Memory B cell (primary cell): ENCODE measurements around the gene DRAM2.

Experiments used
- ATAC-seq: fragments of 150-1000 bp; cut with Tn5 transposase; 2 replicates; pipeline ENCODE4 v1.10.0; 2021; ENCODE audit warnings: low read depth, mild to moderate bottlenecking, moderate library complexity
- DNase-seq, 2 donors: peaks; one replicate each; pipeline ENCODE4 v3.0.0; 2022; ENCODE audit warnings: low spot score in 2 of 2
- H3K27ac Mint-ChIP-seq: one replicate; pipeline ENCODE4 v1.8.0; 2022; ENCODE audit warnings: mild to moderate bottlenecking, moderate library complexity, mixed read lengths
- H3K27me3 Mint-ChIP-seq: one replicate; pipeline ENCODE4 v1.8.0; 2022; ENCODE audit warnings: mixed read lengths
- H3K36me3 Mint-ChIP-seq: one replicate; pipeline ENCODE4 v1.8.0; 2022; ENCODE audit warnings: mild to moderate bottlenecking, mixed read lengths
- H3K4me1 Mint-ChIP-seq: one replicate; pipeline ENCODE4 v1.8.0; 2022; ENCODE audit warnings: mixed read lengths
- H3K4me3 Mint-ChIP-seq: one replicate; pipeline ENCODE4 v1.8.0; 2022; ENCODE audit warnings: mild to moderate bottlenecking, moderate library complexity, mixed read lengths
- H3K9me3 Mint-ChIP-seq: one replicate; pipeline ENCODE4 v1.8.0; 2022; ENCODE audit warnings: mixed read lengths

DRAM2 gene

GRCh38 chr1:111154021-111154999, 14.4 kb upstream of the DRAM2 start:
- H3K4me1 Mint-ChIP-seq: peaks cover 53% of the 10 kb centered on the region

GRCh38 chr1:111151838-111152237, 11.9 kb upstream of the DRAM2 start:
- H3K4me3 Mint-ChIP-seq: peak overlapping the region; percentile 68
- H3K27ac Mint-ChIP-seq: peak overlapping the region; percentile 95
- no peak for DNase-seq
- peaks cover 53% of the 10 kb centered on the region for H3K36me3 Mint-ChIP-seq
- H3K9me3 Mint-ChIP-seq: no peaks in the 10 kb centered on the region
- no peaks in the 10 kb centered on the region for H3K27me3 Mint-ChIP-seq
- peak; percentile 71 for ATAC-seq
- H3K4me1 Mint-ChIP-seq: peaks cover 61% of the 10 kb centered on the region

More at GRCh38 chr1:111154021-111154999, 14.4 kb upstream of the DRAM2 start:
- Mint-ChIP-seq H3K27ac (no peak overlapping the region), H3K9me3 (no peaks in the 10 kb centered on the region), H3K36me3 (peaks cover 49% of the 10 kb centered on the region), H3K27me3 (no peaks in the 10 kb centered on the region), H3K4me3 (peak overlapping the region; percentile 59)
- DNase-seq (no peak), ATAC-seq (peak; percentile 56)

DNA sequence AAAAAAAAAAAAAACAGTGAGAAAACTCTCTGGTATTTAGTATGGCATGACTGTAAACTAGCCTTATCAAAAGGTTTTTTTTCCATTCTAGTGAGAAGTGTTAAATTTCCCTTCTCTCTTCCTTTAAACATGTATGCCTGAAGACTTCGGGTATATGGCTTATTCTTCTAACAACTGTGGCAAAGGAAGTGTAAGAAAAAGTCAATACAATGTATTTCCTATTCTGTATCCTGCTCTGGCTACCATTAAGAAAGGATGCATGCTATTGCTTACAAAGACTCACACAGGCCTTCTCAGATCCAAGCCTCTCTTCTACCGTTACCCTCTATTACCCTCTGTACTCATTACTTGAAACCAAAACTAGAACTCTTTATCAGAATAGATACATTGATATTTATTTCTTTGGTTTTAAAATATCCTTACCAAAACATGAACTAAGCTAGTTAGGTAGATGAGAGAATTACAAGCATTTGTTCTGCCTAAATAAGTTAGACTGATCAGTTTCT, 8.5 kb upstream of the DRAM2 start:
- ATAC-seq (peak; percentile 62), DNase-seq (no peak)
- H3K36me3 Mint-ChIP-seq: peaks cover 38% of the 10 kb centered on the region
- H3K4me1 Mint-ChIP-seq: peaks cover 58% of the 10 kb centered on the region
- H3K27me3 Mint-ChIP-seq: no peaks in the 10 kb centered on the region
- no peaks in the 10 kb centered on the region for H3K9me3 Mint-ChIP-seq
- peak overlapping the region; percentile 95 for H3K27ac Mint-ChIP-seq
- peak overlapping the region; percentile 48 for H3K4me3 Mint-ChIP-seq

DNA sequence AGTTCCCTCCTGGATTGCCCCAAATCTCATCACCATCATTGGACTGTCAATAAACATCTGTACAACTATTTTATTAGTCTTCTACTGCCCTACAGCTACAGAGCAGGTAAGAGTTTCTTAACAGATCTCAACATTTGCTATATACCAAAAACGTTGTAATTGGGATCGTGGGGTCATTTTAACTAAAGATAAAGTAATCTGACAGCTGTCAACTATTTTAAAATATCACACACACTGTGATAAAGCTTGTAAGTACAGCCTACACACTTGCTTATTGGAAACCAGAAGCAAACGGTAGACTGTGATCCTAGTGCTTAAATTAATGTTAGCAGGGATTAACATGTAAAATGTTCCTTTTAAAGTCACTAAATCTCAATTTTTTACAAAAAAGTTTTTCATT, 8.1 kb upstream of the DRAM2 start:
- Mint-ChIP-seq H3K27ac (no peak overlapping the region), H3K36me3 (peaks cover 33% of the 10 kb centered on the region), H3K4me3 (no peak overlapping the region)

GRCh38 chr1:111145963-111146768, 6.3 kb upstream of the DRAM2 start:
- no peak for ATAC-seq
- peak overlapping the region; percentile 48 for H3K27ac Mint-ChIP-seq
- no peaks in the 10 kb centered on the region for H3K27me3 Mint-ChIP-seq
- peaks cover 25% of the 10 kb centered on the region for H3K36me3 Mint-ChIP-seq
- no peak for DNase-seq
- H3K4me3 Mint-ChIP-seq: peak overlapping the region; percentile 37
- no peaks in the 10 kb centered on the region for H3K9me3 Mint-ChIP-seq
- H3K4me1 Mint-ChIP-seq: peaks cover 48% of the 10 kb centered on the region

More for the DNA sequence above, 8.1 kb upstream of the DRAM2 start:
- no peak for ATAC-seq
- Mint-ChIP-seq H3K4me1 (peaks cover 57% of the 10 kb centered on the region), H3K27me3 (no peaks in the 10 kb centered on the region), H3K9me3 (no peaks in the 10 kb centered on the region)
- no peak for DNase-seq

DNA sequence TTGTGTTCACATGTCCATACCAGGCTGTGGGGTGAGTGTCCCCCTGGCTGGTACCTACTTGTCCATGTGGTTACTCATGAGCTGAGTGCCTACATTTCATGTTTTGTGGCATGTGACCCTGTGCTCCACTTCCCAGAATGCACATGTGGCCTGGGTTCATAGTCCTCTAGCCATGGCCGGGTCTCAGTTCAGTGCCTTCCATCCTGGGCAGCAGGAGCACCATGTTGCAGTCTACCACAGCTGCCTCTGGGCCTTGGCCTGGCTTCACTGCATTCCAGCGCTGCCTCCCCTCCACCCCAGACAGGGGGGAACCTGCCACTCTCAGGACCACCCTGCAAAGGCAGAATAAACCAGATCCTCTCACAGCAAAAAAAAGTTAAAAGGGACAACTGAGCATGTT, 5.6 kb upstream of the DRAM2 start:
- Mint-ChIP-seq H3K27ac (peak overlapping the region; percentile 48), H3K27me3 (no peaks in the 10 kb centered on the region), H3K4me1 (peaks cover 47% of the 10 kb centered on the region), H3K9me3 (no peaks in the 10 kb centered on the region), H3K36me3 (peaks cover 24% of the 10 kb centered on the region), H3K4me3 (peak overlapping the region; percentile 18)
- ATAC-seq (no peak), DNase-seq (no peak)

DNA sequence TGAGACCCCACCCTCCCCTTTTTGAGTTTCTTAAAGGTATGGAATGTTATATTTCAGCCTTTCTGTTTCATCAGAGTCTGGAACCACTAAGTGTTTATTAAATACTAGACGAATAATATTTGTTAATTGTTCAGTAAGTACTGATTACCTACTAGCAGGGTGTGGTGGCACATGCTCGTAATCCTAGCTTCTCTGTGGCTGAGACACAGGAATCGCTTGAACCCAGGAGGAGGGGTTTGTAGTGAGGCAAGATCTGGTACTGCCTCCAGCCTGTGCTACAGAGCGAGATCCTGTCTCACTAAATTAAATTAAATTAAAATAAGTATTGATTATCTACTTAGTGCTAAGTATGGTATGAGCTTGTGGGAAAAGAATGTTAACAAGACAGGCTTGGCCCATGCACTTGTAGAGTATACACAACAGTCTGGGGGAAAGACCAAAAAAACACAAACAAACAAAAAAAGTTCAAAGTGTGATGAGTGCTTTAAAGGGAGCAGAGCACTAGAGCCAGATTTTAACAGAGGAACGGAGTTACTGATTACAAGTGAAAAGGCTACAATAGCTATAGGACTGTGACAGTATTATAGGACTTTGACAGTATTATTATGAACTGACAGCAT, 2.6 kb upstream of the DRAM2 start:
- no peaks in the 10 kb centered on the region for H3K27me3 Mint-ChIP-seq
- ATAC-seq: no peak
- DNase-seq: no peak
- no peaks in the 10 kb centered on the region for H3K9me3 Mint-ChIP-seq
- H3K27ac Mint-ChIP-seq: peak overlapping the region; percentile 91
- peaks cover 38% of the 10 kb centered on the region for H3K4me1 Mint-ChIP-seq
- peaks cover 14% of the 10 kb centered on the region for H3K36me3 Mint-ChIP-seq
- H3K4me3 Mint-ChIP-seq: peak overlapping the region; percentile 98

GRCh38 chr1:111141245-111142220, 1.6 kb upstream of the DRAM2 start:
- Mint-ChIP-seq H3K4me1 (peaks cover 33% of the 10 kb centered on the region), H3K36me3 (peaks cover 16% of the 10 kb centered on the region), H3K4me3 (peak overlapping the region; percentile 98), H3K9me3 (no peaks in the 10 kb centered on the region), H3K27ac (peak overlapping the region; percentile 91), H3K27me3 (no peaks in the 10 kb centered on the region)
- DNase-seq (no peak), ATAC-seq (no peak)

- Mint-ChIP-seq H3K27me3 (no peaks in the 10 kb centered on the region), H3K36me3 (peaks cover 16% of the 10 kb centered on the region), H3K9me3 (no peaks in the 10 kb centered on the region), H3K4me1 (peaks cover 31% of the 10 kb centered on the region), H3K27ac (peak overlapping the region; percentile 91), H3K4me3 (peak overlapping the region; percentile 98)
- DNase-seq: no peak
- ATAC-seq: no peak
Measured at GRCh38 chr1:111140680-111140967, 731 bp upstream of the DRAM2 start.

GRCh38 chr1:111139324-111139955, 453 bp downstream of the DRAM2 start:
- ATAC-seq (peak; percentile 58), DNase-seq (peak in 1 of 2 donors; percentile 37)
- H3K36me3 Mint-ChIP-seq: peaks cover 22% of the 10 kb centered on the region
- H3K27ac Mint-ChIP-seq: peak overlapping the region; percentile 91
- no peaks in the 10 kb centered on the region for H3K9me3 Mint-ChIP-seq
- H3K4me3 Mint-ChIP-seq: peak overlapping the region; percentile 98
- H3K27me3 Mint-ChIP-seq: no peaks in the 10 kb centered on the region
- peaks cover 36% of the 10 kb centered on the region for H3K4me1 Mint-ChIP-seq

- Mint-ChIP-seq H3K4me3 (peak overlapping the region; percentile 40), H3K36me3 (peaks cover 31% of the 10 kb centered on the region), H3K4me1 (peaks cover 51% of the 10 kb centered on the region), H3K27ac (peak overlapping the region; percentile 85), H3K27me3 (no peaks in the 10 kb centered on the region), H3K9me3 (no peaks in the 10 kb centered on the region)
- ATAC-seq (no peak), DNase-seq (no peak)
Measured at GRCh38 chr1:111133866-111134265, 6.0 kb downstream of the DRAM2 start.

GRCh38 chr1:111131693-111132092, 8.2 kb downstream of the DRAM2 start:
- Mint-ChIP-seq H3K27me3 (no peaks in the 10 kb centered on the region), H3K36me3 (peaks cover 32% of the 10 kb centered on the region), H3K4me3 (peak overlapping the region; percentile 53), H3K9me3 (no peaks in the 10 kb centered on the region), H3K27ac (peak overlapping the region; percentile 85), H3K4me1 (peaks cover 49% of the 10 kb centered on the region)
- ATAC-seq: no peak
- DNase-seq: no peak
